Transverse colon (tissue), 4 donors: ENCODE data around the gene SLC7A10.

ENCODE experiments used
- CTCF ChIP-seq, 5 experiments: fragments of 200-600 bp in 3 of 5; fragments of 450-650 bp in 2 of 5; sonication (generic) in 3 of 5; IDR thresholded peaks; 1 replicate in 2 of 5; 2 replicates in 3 of 5; pipeline ENCODE4 v1.5.1; 2016 to 2017; ENCODE audit warnings: antibody characterized with exemption in 5 of 5, inconsistent platforms in 3 of 5, mild to moderate bottlenecking in 2 of 5, moderate library complexity in 1 of 5
- POLR2AphosphoS5 ChIP-seq, 3 donors: sonication (generic); formaldehyde crosslinking; IDR thresholded peaks; one replicate each; pipeline ENCODE4 v1.6.1; 2016; ENCODE audit warnings: antibody characterized with exemption in 3 of 3

- no peak for TF ChIP-seq CTCF (IDR thresholded peaks at IDR 0.05)
- no peak for TF ChIP-seq POLR2AphosphoS5 (IDR thresholded peaks at IDR 0.05)
Observed at GRCh38 chr19:33193865-33194362, 31.7 kb downstream of the SLC7A10 start, which contains the start of gene LRP3.
